SK-N-SH (cell line): Measurements from ENCODE around the gene BRMS1.

Experiments
- MAX ChIP-seq: IDR thresholded peaks from 2 replicates; pipeline ENCODE4 v1.4.0; 2012; ENCODE audit warnings: low read depth
- RAD21 ChIP-seq: IDR thresholded peaks from 2 replicates; pipeline ENCODE4 v1.6.1; 2012; ENCODE audit warnings: mild to moderate bottlenecking, low read length
- TAF1 ChIP-seq: IDR thresholded peaks from 2 replicates; pipeline ENCODE4 v1.6.1; 2012; ENCODE audit warnings: low read depth, mild to moderate bottlenecking, low read length, moderate library complexity, borderline replicate concordance
- TCF12 ChIP-seq: IDR thresholded peaks from 2 replicates; pipeline ENCODE4 v1.4.0; 2012
- USF2 ChIP-seq: fragments of 150-350 bp; IDR thresholded peaks from 2 replicates; pipeline ENCODE4 v1.6.1; 2017; ENCODE audit warnings: antibody characterized with exemption, low read length, low read depth, borderline replicate concordance

GRCh38 chr11:66318600-66318970, 26.3 kb downstream of the BRMS1 start:
- TF ChIP-seq TCF12: no peak
- no peak for TF ChIP-seq RAD21
- no peak for TF ChIP-seq USF2
- no peak for TF ChIP-seq MAX
- TF ChIP-seq TAF1: no peak
